Measurements from ENCODE around the gene EMX1.

The EMX1 gene

GRCh38 chr2:72964146-72964525 lies 46.8 kb downstream of the EMX1 start:
- no peak for TF ChIP-seq CTCF (IDR thresholded peaks at IDR 0.05; ENCODE audit: low read length, missing control alignments)
- no peak for DNase-seq (ENCODE audit: low read depth)
- no peak overlapping the region for H3K4me3 ChIP-seq (replicated peaks; ENCODE audit: low read depth, low read length)

- DNase-seq (ENCODE audit: low read depth): no peak
- H3K4me3 ChIP-seq (replicated peaks; ENCODE audit: low read depth, low read length): no peak overlapping the region
- no peak for TF ChIP-seq CTCF (IDR thresholded peaks at IDR 0.05; ENCODE audit: low read length, missing control alignments)
These were observed 47.7 kb downstream of the EMX1 start for GRCh38 chr2:72965016-72965415.

GRCh38 chr2:72965770-72966450 lies 48.6 kb downstream of the EMX1 start:
- no peak for TF ChIP-seq CTCF (IDR thresholded peaks at IDR 0.05; ENCODE audit: low read length, missing control alignments)
- no peak overlapping the region for H3K4me3 ChIP-seq (replicated peaks; ENCODE audit: low read depth, low read length)
- DNase-seq (ENCODE audit: low read depth): no peak

GRCh38 chr2:72968286-72968685 lies 51.0 kb downstream of the EMX1 start:
- no peak for TF ChIP-seq CTCF (IDR thresholded peaks at IDR 0.05; ENCODE audit: low read length, missing control alignments)
- no peak for DNase-seq (ENCODE audit: low read depth)
- no peak overlapping the region for H3K4me3 ChIP-seq (replicated peaks; ENCODE audit: low read depth, low read length)

GRCh38 chr2:72969706-72970105 lies 52.4 kb downstream of the EMX1 start:
- H3K4me3 ChIP-seq (replicated peaks; ENCODE audit: low read depth, low read length): no peak overlapping the region
- DNase-seq (ENCODE audit: low read depth): no peak
- TF ChIP-seq CTCF (IDR thresholded peaks at IDR 0.05; ENCODE audit: low read length, missing control alignments): no peak

GRCh38 chr2:72971036-72971435 lies 53.7 kb downstream of the EMX1 start:
- DNase-seq (ENCODE audit: low read depth): no peak
- H3K4me3 ChIP-seq (replicated peaks; ENCODE audit: low read depth, low read length): no peak overlapping the region
- TF ChIP-seq CTCF (IDR thresholded peaks at IDR 0.05; ENCODE audit: low read length, missing control alignments): no peak
